GM18907 (cell line): ENCODE measurements around the gene RALGPS1.

Experiments used
- ATAC-seq: cut with Tn5 transposase; IDR thresholded peaks from one replicate; pipeline ENCODE4 v1.9.1; 2021; ENCODE audit warnings: mild to moderate bottlenecking, moderate library complexity; ENCODE audit not compliant: unreplicated experiment

The RALGPS1 gene

GRCh38 chr9:127092041-127092608, 177.5 kb downstream of the RALGPS1 start:
- no peak for ATAC-seq

DNA sequence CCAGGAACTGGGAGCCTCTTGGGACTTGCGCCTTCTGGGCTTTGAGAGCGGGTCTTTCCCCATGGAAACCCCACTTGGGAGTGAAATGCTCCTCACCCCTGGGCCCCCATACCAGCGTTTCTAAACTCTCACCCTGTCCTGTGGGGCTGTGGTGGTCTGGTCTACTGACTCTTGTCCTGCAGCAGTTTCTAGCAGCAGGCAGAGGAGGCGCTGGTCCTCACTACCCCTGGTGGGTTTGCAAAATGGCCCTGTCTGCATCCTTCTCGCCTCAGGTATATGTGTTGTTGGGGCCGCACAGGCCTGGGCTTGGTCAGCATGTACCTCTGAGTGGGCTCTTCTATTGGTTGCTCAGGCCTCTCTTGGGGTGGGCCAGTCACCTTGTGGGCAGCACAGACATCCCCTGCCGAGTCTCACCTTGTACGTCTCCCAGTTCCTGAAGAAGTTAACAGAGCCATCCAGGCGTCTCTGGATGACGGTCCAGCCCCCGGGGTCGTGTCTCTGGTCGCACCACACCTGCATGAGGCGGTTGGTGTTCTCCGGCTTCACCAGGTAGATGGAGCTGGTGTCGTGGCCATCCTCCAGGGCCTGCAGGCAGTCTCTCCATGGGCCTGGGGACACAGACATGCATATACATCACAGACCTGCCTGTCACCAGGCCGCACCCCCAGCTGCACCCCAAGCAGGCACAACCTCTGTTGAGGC, 178.9 kb downstream of the RALGPS1 start:
- no peak for ATAC-seq

DNA sequence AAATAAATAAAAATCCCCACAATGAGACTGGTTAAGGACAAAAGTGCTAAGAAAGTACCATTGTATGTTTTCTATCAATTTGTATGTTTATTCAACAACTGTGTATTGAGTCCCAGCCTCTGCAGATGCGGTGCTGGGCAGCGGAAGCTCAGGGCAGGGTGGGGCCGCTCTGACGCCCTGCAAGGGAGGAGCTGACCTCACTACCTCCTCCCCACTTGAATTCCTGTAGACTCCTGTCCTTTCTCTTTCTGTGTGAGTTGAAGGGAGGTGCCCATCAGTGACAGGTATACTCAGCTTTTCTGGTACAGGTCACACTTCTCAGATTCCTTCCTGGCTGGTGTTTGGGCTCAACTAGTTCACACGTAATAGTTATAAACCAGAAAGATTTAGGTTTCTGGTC, 180.8 kb downstream of the RALGPS1 start:
- no peak for ATAC-seq

GRCh38 chr9:127096208-127096607, 181.6 kb downstream of the RALGPS1 start:
- ATAC-seq: no peak

GRCh38 chr9:127097683-127098082, 183.1 kb downstream of the RALGPS1 start:
- no peak for ATAC-seq

- no peak for ATAC-seq
Measured at GRCh38 chr9:127098916-127099553, 184.5 kb downstream of the RALGPS1 start.

DNA sequence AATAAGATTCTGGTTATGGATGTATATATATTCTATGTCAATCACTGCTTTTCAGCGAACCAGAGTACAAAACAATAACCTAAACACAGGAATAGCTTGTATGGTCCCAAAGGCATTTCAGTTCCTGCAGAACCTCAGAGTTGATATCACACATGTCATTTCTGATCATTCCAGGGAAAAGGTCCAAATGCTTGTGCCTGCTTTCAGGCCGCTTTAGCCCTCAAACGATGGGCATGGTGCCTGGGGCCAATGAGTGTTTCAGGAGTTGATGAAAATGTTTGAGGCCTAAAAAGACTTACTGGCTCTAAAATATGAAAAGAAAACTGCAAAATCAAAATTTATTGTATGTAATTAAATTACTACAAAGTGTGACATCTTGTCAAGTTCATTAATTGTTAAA, 185.1 kb downstream of the RALGPS1 start:
- ATAC-seq: no peak

GRCh38 chr9:127102176-127102575, 187.6 kb downstream of the RALGPS1 start:
- no peak for ATAC-seq

DNA sequence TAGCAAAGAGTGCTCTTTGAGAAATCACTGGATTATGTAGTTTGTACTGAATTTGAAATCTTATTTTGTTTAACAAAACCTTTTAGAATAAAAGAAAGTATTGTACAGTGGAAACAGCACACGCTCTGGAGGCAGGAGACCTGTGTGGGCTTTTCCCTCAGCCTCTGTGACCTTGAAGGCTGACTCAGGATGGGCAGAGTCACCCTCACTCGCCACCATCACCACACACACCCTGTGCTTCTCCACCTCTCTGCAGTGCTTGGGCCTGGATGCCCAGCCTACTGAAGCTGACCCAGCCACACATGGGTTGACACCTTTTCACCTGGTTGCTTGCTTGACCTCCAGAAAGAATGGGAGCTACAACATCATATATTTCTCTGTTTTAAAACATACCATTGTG, 188.2 kb downstream of the RALGPS1 start:
- ATAC-seq: no peak

DNA sequence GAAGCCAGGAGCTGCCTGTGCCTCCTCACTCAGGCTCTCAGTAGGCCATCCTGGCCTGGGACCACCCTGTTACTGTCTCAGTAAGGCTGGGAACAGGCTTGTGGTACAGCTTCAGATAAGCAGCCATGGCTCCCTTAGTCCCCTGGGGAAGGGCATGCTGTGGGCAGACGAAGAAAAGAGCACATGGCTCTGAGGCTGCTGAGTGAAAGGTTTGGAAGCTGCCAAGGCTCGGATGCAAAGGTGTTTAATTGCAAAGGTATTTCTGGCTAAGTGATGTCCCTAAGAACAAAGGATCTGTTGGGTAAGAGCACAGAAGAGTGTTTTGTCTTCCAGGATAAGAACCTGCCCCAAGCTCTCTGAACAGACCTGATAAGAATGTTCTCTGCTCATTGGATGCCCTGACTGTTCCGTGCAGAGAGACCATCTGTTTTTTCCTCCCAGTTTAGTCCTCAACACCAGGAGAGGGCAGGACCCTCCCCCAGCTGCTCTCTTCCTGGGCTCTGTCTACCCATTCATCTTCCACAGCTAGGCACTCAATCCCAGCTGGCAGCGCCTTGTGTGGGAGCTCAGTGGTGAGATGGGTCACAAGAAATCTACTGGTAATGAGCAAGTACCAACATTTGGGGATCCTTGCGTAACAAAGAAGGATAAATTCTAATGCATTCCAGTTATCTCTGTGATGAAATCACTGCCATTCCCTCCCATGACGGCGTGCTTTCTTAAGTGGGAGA, 190.2 kb downstream of the RALGPS1 start:
- no peak for ATAC-seq

- ATAC-seq: no peak
Measured at GRCh38 chr9:127105805-127106465, 191.4 kb downstream of the RALGPS1 start.

DNA sequence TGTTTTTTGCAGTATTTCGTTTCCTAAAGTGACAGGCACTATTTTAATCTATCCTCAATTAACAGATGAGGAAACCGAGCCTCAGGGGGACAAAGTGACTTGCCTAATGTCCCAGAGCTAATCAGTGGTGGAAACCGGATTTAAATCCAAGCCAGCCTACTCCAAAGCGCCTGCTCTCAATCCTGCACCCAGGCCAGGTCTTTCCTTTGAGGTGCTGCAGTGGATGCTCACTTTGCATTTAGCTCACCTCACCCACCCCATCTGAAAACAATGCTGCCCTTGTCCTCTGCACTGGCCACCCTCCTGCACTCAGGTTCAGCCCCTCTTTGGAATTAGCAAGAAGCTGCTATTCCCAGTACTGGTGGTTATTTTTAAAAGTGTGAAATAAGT, 191.9 kb downstream of the RALGPS1 start:
- ATAC-seq: no peak

DNA sequence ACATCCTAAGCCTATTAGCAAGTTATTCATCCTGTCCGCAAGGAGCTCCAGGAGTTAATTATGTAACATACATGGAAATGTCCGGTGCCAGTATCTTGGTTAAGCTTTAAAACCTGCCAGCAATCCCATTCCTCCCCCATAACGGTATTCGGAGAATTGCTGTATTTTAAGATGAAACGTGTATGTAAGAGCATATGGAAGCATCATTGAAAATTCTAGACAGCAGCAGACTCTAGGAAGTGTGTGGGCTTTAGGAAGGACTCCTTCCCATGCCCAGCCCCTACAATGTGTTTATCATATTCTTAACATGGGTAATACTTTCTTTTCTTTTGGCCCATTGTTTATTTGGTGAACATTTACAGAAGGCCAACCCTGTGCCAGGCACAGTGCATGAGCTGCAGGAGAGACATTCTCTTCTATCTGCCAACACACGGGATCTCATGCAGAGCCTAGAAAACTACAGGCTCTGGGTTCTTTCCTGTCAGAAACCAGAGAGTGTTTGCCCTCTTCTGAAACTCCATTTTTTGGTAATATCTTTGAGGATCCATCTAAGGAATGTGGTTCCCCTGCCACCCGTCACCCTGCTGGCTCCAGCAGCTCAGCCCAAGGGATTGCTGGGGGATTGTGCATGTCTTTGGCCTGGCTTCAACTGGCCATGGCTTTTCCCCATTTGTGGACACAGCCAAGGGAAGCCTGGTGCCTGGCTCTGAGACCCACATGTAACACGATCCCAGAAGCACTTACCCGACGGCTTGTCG, 192.8 kb downstream of the RALGPS1 start:
- no peak for ATAC-seq

GRCh38 chr9:127107929-127108876, 193.6 kb downstream of the RALGPS1 start:
- ATAC-seq: no peak

DNA sequence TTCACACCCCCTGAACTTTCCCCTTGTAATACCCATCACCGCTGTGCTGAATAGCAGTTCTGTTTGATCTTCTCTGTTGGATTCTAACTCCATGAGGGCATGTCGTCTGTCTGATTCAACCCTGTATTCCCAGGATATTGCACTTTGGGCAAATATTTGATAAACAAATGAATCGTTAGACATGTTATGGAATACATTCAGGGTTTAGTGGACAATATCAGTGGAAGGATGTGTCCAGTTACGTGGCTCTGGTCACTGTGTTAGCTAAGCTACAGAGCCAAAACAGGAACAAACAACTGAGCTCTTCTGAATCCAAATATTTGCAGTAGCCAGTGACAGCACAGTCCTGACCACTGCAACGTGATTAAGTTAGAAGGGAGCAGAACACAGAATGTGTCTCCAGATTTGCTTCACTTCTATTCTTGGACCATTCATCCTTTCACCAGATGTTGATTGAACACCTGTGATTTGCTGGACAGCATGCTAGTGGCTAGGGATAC, 194.7 kb downstream of the RALGPS1 start:
- ATAC-seq: no peak

- ATAC-seq: no peak
Measured at GRCh38 chr9:127112056-127112455, 197.5 kb downstream of the RALGPS1 start.

GRCh38 chr9:127112735-127113161, 198.2 kb downstream of the RALGPS1 start:
- no peak for ATAC-seq

GRCh38 chr9:127113191-127113972, 198.8 kb downstream of the RALGPS1 start:
- ATAC-seq: no peak
